DMS153 treated with DMSO at 0.1 percent for 48 hours (cell line): ENCODE results near the gene ZBTB24.

Experiments
- DNase-seq: peaks from one replicate; lab custom pipeline; 2025; ENCODE audit not compliant: unreplicated experiment; lab: John Stamatoyannopoulos, UW

Gene ZBTB24

DNA sequence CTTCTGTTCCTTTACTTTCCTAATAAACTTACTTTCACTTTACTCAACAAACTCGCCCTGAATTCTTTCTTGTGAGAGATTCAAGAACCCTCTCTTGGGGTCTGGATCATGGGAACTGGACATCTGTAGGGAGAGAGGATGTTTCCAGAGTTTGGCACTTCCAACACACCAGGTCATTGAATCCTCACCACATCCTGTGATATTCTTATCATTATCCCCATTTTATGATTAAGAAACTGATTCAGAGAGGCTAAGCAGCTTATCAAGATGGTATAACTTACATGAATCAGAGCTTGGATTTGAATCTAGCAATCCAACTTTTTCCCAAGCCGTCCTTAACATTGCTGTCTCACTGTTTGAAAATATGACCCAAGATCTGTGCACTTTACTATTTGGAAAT is 58.1 kb downstream of the ZBTB24 start:
- DNase-seq = no peak

- no peak for DNase-seq
These were observed 61.8 kb downstream of the ZBTB24 start for GRCh38 chr6:109421184-109421583.

GRCh38 chr6:109420751-109421150 is 62.3 kb downstream of the ZBTB24 start:
- no peak for DNase-seq

DNA sequence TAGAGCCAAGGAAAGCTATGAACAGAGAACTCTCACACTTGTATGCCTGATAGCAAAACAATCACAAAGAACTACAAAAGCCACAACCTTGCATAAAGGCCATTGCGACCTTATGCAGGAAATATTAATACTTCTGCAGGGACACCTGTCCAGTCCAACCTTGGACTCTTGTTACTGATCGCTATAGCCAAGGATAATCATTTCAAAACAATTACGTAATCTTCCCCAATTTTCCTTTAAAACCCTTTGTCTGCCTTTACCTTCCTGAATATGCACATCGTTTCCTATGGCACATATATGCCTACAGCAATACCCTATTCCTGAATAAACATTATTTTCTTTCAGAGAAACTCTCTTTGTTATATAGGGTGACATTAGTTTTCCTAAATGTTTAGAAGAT is 65.4 kb downstream of the ZBTB24 start:
- DNase-seq = no peak
